ENCODE data around the gene ASB13.

The ASB13 gene

GRCh38 chr10:5592070-5592469, 74.3 kb downstream of the ASB13 start:
- TF ChIP-seq, protein P1, sequence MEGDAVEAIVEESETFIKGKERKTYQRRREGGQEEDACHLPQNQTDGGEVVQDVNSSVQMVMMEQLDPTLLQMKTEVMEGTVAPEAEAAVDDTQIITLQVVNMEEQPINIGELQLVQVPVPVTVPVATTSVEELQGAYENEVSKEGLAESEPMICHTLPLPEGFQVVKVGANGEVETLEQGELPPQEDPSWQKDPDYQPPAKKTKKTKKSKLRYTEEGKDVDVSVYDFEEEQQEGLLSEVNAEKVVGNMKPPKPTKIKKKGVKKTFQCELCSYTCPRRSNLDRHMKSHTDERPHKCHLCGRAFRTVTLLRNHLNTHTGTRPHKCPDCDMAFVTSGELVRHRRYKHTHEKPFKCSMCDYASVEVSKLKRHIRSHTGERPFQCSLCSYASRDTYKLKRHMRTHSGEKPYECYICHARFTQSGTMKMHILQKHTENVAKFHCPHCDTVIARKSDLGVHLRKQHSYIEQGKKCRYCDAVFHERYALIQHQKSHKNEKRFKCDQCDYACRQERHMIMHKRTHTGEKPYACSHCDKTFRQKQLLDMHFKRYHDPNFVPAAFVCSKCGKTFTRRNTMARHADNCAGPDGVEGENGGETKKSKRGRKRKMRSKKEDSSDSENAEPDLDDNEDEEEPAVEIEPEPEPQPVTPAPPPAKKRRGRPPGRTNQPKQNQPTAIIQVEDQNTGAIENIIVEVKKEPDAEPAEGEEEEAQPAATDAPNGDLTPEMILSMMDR (IDR thresholded peaks at IDR 0.05; ENCODE audit: control extremely low read depth, extremely low read depth, low read depth, missing control alignments) = no peak
- ChIA-PET CTCF (interaction anchor here (1.4 to 2.8 kb wide), 2 partner anchors 8 to 31 kb away, joined by 6 to 14 read pairs; no protein-coding TSS in a partner anchor), POLR2A (no interaction called here)
- DNase-seq (ENCODE audit: extremely low spot score) = no peak

DNA sequence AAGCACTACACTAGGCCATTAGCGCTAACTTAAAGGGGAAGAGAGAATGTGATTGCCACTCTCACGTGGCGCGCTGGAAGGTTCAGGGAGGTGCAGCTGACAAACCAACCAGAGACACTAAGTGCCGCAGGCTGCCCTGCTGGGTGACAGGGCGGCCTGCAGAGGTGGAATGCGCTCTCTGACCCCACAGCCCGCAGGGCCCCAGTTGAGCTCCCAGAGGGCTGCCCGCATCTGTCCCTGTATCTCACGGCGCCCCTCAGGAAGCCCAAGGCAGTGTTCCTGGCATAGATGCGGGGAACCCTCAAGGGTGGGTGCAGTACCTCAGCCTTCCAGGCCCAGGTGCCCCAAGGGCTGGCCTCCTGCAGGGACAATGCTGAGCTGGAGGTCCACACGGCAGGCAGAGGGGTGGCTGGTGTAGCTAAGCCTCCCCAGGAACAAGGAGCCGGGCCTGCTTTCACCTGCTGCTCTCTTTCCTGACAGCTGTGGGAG, 75.0 kb downstream of the ASB13 start:
- POLR2A ChIA-PET = no interaction called here
- TF ChIP-seq, protein P1 (IDR thresholded peaks at IDR 0.05; ENCODE audit: control extremely low read depth, extremely low read depth, low read depth, missing control alignments) = no peak
- CTCF ChIA-PET = interaction anchor here (2.8 kb wide), 1 partner anchor 32 kb away, joined by 14 read pairs; no protein-coding TSS in a partner anchor
- no peak for DNase-seq (ENCODE audit: extremely low spot score)

DNA sequence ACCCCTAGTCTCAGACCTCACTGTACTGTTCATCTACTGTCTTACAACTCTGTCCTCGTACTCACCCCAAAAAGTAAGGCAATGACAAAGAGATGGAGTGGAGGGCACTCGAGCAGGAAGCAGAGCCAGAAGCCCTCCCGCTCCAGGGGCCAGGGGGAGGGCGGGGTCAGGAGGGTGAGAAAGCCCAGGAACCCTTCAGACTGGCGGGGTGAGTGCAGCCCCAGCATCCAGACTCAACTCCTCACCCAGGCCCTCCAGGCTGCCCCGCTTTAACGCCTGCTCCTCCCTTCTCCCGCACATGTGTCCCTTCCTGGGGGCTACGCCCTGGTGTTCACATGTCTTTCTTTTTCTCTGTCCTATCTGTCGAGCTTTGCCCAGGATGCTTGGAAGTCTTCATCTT, 75.6 kb downstream of the ASB13 start:
- TF ChIP-seq, protein P1 (IDR thresholded peaks at IDR 0.05; ENCODE audit: control extremely low read depth, extremely low read depth, low read depth, missing control alignments) = no peak
- ChIA-PET POLR2A (no interaction called here), CTCF (interaction anchor here (2.8 kb wide), 1 partner anchor 32 kb away, joined by 14 read pairs; no protein-coding TSS in a partner anchor)

DNA sequence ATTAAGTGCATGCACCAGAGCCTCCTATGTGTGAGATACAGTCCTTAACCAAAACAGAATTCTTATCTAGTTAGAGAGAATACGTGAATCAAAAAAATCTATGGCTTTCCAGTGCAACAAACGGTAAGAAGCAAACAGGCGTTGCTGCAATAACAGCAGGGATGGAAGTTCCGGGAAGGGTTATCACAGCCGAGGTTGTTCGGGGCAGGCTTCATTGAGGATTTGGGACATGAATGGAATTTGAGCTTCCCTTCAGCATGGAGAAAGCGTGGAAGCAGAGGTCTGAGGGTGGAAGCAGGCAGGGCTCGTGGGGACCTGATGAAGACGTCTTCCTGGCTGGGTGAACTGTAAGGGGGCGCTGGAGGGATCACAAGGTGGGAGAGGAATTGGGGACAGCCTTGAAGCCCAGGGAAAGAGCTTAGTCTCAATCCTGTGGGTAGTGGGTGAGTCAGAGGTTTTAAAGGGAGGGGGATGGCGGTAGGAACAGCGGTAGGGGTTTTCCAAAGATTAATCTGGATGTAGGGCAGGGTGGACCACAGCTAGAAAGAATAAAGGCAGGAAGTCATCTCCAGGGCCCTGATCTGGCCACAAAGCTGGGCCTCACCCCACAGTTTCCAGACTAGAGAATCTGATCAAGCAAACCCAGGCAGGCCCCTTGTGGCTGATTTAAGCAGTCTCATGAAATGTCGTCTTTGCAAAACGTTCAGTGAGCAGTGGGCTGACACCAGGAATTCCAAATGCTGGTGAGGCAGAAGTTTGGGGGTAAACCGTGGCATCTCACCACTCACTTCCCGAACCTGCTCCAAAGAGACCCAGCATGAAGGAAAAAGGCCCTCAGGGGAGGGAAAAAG, 76.5 kb downstream of the ASB13 start:
- TF ChIP-seq, protein P1 (IDR thresholded peaks at IDR 0.05; ENCODE audit: control extremely low read depth, extremely low read depth, low read depth, missing control alignments) = no peak
- ChIA-PET POLR2A (no interaction called here), CTCF (no interaction called here)
- DNase-seq (ENCODE audit: extremely low spot score) = no peak

More for the DNA sequence above, 75.6 kb downstream of the ASB13 start:
- no peak for DNase-seq (ENCODE audit: extremely low spot score)

DNA sequence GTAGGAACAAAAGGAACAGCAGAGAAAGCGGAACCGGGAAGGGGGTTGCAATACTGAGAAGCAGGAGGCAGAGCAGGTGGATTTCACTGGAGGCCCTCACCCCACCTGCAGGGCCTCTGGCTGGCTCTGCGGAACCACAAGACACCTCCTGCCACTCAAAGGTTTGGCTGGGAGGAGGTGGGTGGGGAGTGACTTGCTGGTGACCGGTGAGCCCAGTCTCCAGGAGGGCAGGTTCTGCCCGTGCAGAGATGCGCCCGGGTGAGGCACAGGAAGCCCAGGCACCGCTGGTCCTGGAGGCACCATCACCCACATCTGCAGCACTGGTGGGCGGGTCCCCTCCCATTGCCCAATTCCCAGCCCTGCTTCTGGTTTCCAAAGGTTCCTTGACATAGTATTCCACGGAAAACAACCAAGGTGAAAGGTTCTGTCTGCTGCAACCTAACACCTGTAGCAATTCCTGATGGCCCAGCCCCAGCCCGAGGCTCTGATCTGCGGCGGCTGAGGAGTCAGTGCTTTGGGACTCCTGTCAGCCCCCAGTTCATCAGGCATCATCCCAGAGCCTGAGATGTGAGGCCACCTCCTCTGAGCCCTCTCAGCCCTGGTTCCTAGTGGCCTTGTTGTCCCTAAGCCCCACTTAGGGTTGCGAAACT, 77.3 kb downstream of the ASB13 start:
- DNase-seq (ENCODE audit: extremely low spot score) = no peak
- TF ChIP-seq, protein P1 (IDR thresholded peaks at IDR 0.05; ENCODE audit: control extremely low read depth, extremely low read depth, low read depth, missing control alignments) = no peak
- ChIA-PET CTCF (interaction anchor here (1.4 kb wide), 1 partner anchor 142 kb away, joined by 3 read pairs; no protein-coding TSS in a partner anchor), POLR2A (no interaction called here)
